CD8-positive, alpha-beta memory T cell (primary cell): Measurements from ENCODE around the gene EPS8. TPM values are rescaled to one million over a fixed set of nuclear protein-coding genes. Genes with fewer than 3 reads are reported as not detected.
"Not testable (repeated sequence)": the region's sequence is repeated elsewhere in the genome, so short reads cannot be mapped to it uniquely, and the experiment has no call there.

Experiments
- CTCF ChIA-PET: fragments of 350-600 bp; sonication (Branson Sonifier 250); formaldehyde crosslinking; loops from one replicate; lab custom pipeline; 2021; ENCODE audit warnings: antibody characterized with exemption; lab: Charles Lee
- POLR2A ChIA-PET: fragments of 350-600 bp; sonication (Branson Sonifier 250); formaldehyde crosslinking; loops from one replicate; lab custom pipeline; 2021; ENCODE audit warnings: antibody characterized with exemption; lab: Charles Lee
- DNase-seq, 5 donors: peaks; one replicate each; pipeline versions ENCODE4 v3.0.0 to v3.0.0-alpha.2; 2020 to 2022; ENCODE audit warnings: mixed read lengths in 1 of 5
- H3K27ac ChIP-seq: one replicate; pipeline ENCODE4 v1.7.0; 2013; ENCODE audit warnings: low read depth, mild to moderate bottlenecking, low read length, moderate library complexity
- H3K27me3 ChIP-seq: 2 replicates; pipeline ENCODE4 v1.7.0; 2013; ENCODE audit warnings: low read length, mild to moderate bottlenecking; ENCODE audit not compliant: insufficient read depth, poor library complexity, severe bottlenecking
- H3K36me3 ChIP-seq: 2 replicates; pipeline ENCODE4 v1.7.0; 2013; ENCODE audit warnings: mild to moderate bottlenecking, low read length, moderate library complexity; ENCODE audit not compliant: insufficient read depth
- H3K4me1 ChIP-seq: 2 replicates; pipeline ENCODE4 v1.7.0; 2013; ENCODE audit warnings: mild to moderate bottlenecking, low read length, moderate library complexity; ENCODE audit not compliant: insufficient read depth
- H3K4me3 ChIP-seq: 2 replicates; pipeline ENCODE4 v1.7.0; 2013; ENCODE audit warnings: mild to moderate bottlenecking, low read length
- H3K9me3 ChIP-seq: 2 replicates; pipeline ENCODE4 v1.7.0; 2013; ENCODE audit warnings: mild to moderate bottlenecking, low read length
- H3K27ac Mint-ChIP-seq, 8 donors: one replicate each; pipeline ENCODE4 v1.8.0; 2020 to 2021; ENCODE audit warnings: mixed read lengths in 8 of 8, mild to moderate bottlenecking in 6 of 8, inconsistent platforms in 3 of 8, moderate library complexity in 3 of 8
- H3K27me3 Mint-ChIP-seq, 2 donors: one replicate each; pipeline ENCODE4 v1.8.0; 2020 to 2021; ENCODE audit warnings: mixed read lengths in 2 of 2, mild to moderate bottlenecking in 1 of 2, moderate library complexity in 1 of 2
- H3K36me3 Mint-ChIP-seq, 3 donors: one replicate each; pipeline ENCODE4 v1.8.0; 2020 to 2021; ENCODE audit warnings: mixed read lengths in 3 of 3, inconsistent platforms in 1 of 3, mild to moderate bottlenecking in 1 of 3
- H3K4me1 Mint-ChIP-seq, 3 donors: one replicate each; pipeline ENCODE4 v1.8.0; 2020 to 2021; ENCODE audit warnings: mixed read lengths in 3 of 3, inconsistent platforms in 1 of 3, mild to moderate bottlenecking in 1 of 3
- H3K4me3 Mint-ChIP-seq, 7 donors: one replicate each; pipeline ENCODE4 v1.8.0; 2020 to 2021; ENCODE audit warnings: mixed read lengths in 7 of 7, mild to moderate bottlenecking in 6 of 7, moderate library complexity in 4 of 7, inconsistent platforms in 2 of 7
- H3K9me3 Mint-ChIP-seq, 5 donors: one replicate each; pipeline ENCODE4 v1.8.0; 2020 to 2022; ENCODE audit warnings: mixed read lengths in 5 of 5, mild to moderate bottlenecking in 3 of 5, moderate library complexity in 2 of 5, inconsistent platforms in 1 of 5
- polyA plus RNA-seq: library from polyadenylated mRNA; unstranded; fragments of 300-500 nt; fragmentation: Illumina TruSeq; gene quantifications from one replicate; pipeline ENCODE4 v1.2.3, GENCODE V29; 2021
- total RNA-seq, 2 experiments: library from RNA; stranded (reverse); gene quantifications; one replicate each; pipeline ENCODE4 v1.2.3, GENCODE V29; 2021

Gene EPS8
- total and polyA plus RNA-seq, 3 experiments from 2014 or later = 0.92 to 2.3 (median 1.1) TPM

GRCh38 chr12:15631007-15631715 is 158.0 kb downstream of the EPS8 start:
- H3K27ac ChIP-seq = no peak overlapping the region
- peaks cover 1 to 4% of the 10 kb centered on the region in 2 donors for H3K27me3 Mint-ChIP-seq
- no peak overlapping the region for H3K4me3 Mint-ChIP-seq
- no peak overlapping the region for H3K4me3 ChIP-seq
- POLR2A ChIA-PET = no interaction called here
- no peaks in the 10 kb centered on the region for H3K9me3 ChIP-seq
- no peaks in the 10 kb centered on the region for H3K36me3 ChIP-seq
- no peaks in the 10 kb centered on the region for H3K27me3 ChIP-seq
- H3K4me1 ChIP-seq = no peaks in the 10 kb centered on the region
- CTCF ChIA-PET = no interaction called here
- no peak overlapping the region for H3K27ac Mint-ChIP-seq
- H3K9me3 Mint-ChIP-seq = no peaks in the 10 kb centered on the region
- DNase-seq = no peak
- H3K4me1 Mint-ChIP-seq = no peaks in the 10 kb centered on the region
- no peaks in the 10 kb centered on the region for H3K36me3 Mint-ChIP-seq

- Histone ChIP-seq H3K4me3 (no peak overlapping the region), H3K4me1 (no peaks in the 10 kb centered on the region), H3K27me3 (no peaks in the 10 kb centered on the region), H3K36me3 (no peaks in the 10 kb centered on the region), H3K9me3 (no peaks in the 10 kb centered on the region), H3K27ac (no peak overlapping the region)
- no peak overlapping the region for H3K27ac Mint-ChIP-seq
- H3K9me3 Mint-ChIP-seq = no peaks in the 10 kb centered on the region
- no peaks in the 10 kb centered on the region for H3K4me1 Mint-ChIP-seq
- no peak for DNase-seq
- ChIA-PET POLR2A (no interaction called here), CTCF (no interaction called here)
- H3K4me3 Mint-ChIP-seq = no peak overlapping the region
- H3K36me3 Mint-ChIP-seq = no peaks in the 10 kb centered on the region
- peaks cover 2 to 10% of the 10 kb centered on the region in 2 donors for H3K27me3 Mint-ChIP-seq
Measured at GRCh38 chr12:15629761-15630160, 159.4 kb downstream of the EPS8 start.

- Histone ChIP-seq H3K9me3 (no peaks in the 10 kb centered on the region), H3K36me3 (no peaks in the 10 kb centered on the region), H3K4me1 (no peaks in the 10 kb centered on the region), H3K4me3 (no peak overlapping the region), H3K27me3 (no peaks in the 10 kb centered on the region), H3K27ac (no peak overlapping the region)
- no peak for DNase-seq
- Mint-ChIP-seq H3K4me3 (no peak overlapping the region), H3K27ac (no peak overlapping the region), H3K27me3 (peaks cover 2 to 10% of the 10 kb centered on the region in 2 donors), H3K36me3 (no peaks in the 10 kb centered on the region), H3K4me1 (no peaks in the 10 kb centered on the region), H3K9me3 (no peaks in the 10 kb centered on the region)
- ChIA-PET POLR2A (no interaction called here), CTCF (no interaction called here)
Measured at GRCh38 chr12:15629108-15629507, 160.1 kb downstream of the EPS8 start.

GRCh38 chr12:15627995-15628945 is 160.9 kb downstream of the EPS8 start:
- no peak for DNase-seq
- Histone ChIP-seq H3K36me3 (no peaks in the 10 kb centered on the region), H3K27me3 (no peaks in the 10 kb centered on the region), H3K27ac (no peak overlapping the region), H3K4me3 (no peak overlapping the region), H3K9me3 (no peaks in the 10 kb centered on the region), H3K4me1 (no peaks in the 10 kb centered on the region)
- Mint-ChIP-seq H3K4me1 (no peaks in the 10 kb centered on the region), H3K9me3 (no peaks in the 10 kb centered on the region), H3K27ac (no peak overlapping the region), H3K36me3 (no peaks in the 10 kb centered on the region), H3K4me3 (no peak overlapping the region), H3K27me3 (peaks cover 1 to 10% of the 10 kb centered on the region in 2 donors)
- ChIA-PET CTCF (no interaction called here), POLR2A (no interaction called here)

GRCh38 chr12:15625075-15625474 is 164.1 kb downstream of the EPS8 start:
- Mint-ChIP-seq H3K9me3 (no peaks in the 10 kb centered on the region), H3K27ac (no peak overlapping the region), H3K4me1 (no peaks in the 10 kb centered on the region), H3K36me3 (no peaks in the 10 kb centered on the region), H3K4me3 (no peak overlapping the region), H3K27me3 (peaks cover 5 to 17% of the 10 kb centered on the region in 2 donors)
- Histone ChIP-seq H3K9me3 (no peaks in the 10 kb centered on the region), H3K27ac (no peak overlapping the region), H3K4me3 (no peak overlapping the region), H3K36me3 (no peaks in the 10 kb centered on the region), H3K4me1 (no peaks in the 10 kb centered on the region), H3K27me3 (no peaks in the 10 kb centered on the region)
- ChIA-PET CTCF (no interaction called here), POLR2A (no interaction called here)
- DNase-seq = no peak

GRCh38 chr12:15620741-15621539 is 168.2 kb downstream of the EPS8 start:
- peaks cover 0 to 3% (median 0%) of the 10 kb centered on the region in 5 donors for H3K9me3 Mint-ChIP-seq
- no peak overlapping the region for H3K27ac Mint-ChIP-seq
- Histone ChIP-seq H3K4me3 (no peak overlapping the region), H3K9me3 (no peaks in the 10 kb centered on the region), H3K27ac (no peak overlapping the region), H3K4me1 (no peaks in the 10 kb centered on the region), H3K27me3 (no peaks in the 10 kb centered on the region), H3K36me3 (no peaks in the 10 kb centered on the region)
- DNase-seq = no peak
- ChIA-PET POLR2A (no interaction called here), CTCF (no interaction called here)
- no peak overlapping the region for H3K4me3 Mint-ChIP-seq
- no peaks in the 10 kb centered on the region for H3K36me3 Mint-ChIP-seq
- H3K27me3 Mint-ChIP-seq = peaks cover 8 to 34% of the 10 kb centered on the region in 2 donors
- no peaks in the 10 kb centered on the region for H3K4me1 Mint-ChIP-seq

GRCh38 chr12:15616495-15616894 is 172.7 kb downstream of the EPS8 start:
- CTCF ChIA-PET, H3K4me3 ChIP-seq, H3K4me1 Mint-ChIP-seq, H3K36me3 ChIP-seq, H3K27ac Mint-ChIP-seq, H3K4me3 Mint-ChIP-seq, H3K27me3 ChIP-seq, H3K4me1 ChIP-seq, H3K36me3 Mint-ChIP-seq, H3K9me3 ChIP-seq, H3K27ac ChIP-seq, DNase-seq, POLR2A ChIA-PET: not testable (repeated sequence)
- peaks cover 0 to 12% (median 4%) of the 10 kb centered on the region in 5 donors for H3K9me3 Mint-ChIP-seq
- peaks cover 5 to 27% of the 10 kb centered on the region in 2 donors for H3K27me3 Mint-ChIP-seq
